Measurements from ENCODE around the gene QPCTL. TPM values are rescaled to one million over a fixed set of nuclear protein-coding genes. Genes with fewer than 3 reads are reported as not detected.
"Not testable (repeated sequence)": the region's sequence is repeated elsewhere in the genome, so short reads cannot be mapped to it uniquely, and the experiment has no call there.

The QPCTL gene
- polyA plus RNA-seq, 4 donors: 6.2 to 12.7 (median 8.4) TPM

DNA sequence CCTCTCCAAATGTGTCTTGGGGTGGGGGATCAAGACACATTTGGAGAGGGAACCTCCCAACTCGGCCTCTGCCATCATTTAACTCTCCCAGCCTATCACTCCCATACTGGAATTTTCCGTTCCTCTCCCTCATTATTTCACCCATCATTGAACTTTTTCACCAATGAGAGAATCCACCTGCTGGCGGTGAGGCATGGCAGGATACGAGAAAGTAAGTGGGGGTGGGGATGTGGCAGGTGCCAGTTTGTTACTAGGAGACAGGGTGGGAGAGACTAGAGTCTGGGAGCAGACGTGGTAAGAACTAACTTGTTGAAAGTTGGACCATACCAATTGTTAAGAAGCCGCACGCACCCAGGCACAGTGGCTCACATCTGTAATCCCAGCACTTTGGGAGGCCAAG is 17.5 kb upstream of the QPCTL start:
- no peak for DNase-seq (ENCODE audit: low read depth in 4 of 4, low spot score in 3 of 4)

DNA sequence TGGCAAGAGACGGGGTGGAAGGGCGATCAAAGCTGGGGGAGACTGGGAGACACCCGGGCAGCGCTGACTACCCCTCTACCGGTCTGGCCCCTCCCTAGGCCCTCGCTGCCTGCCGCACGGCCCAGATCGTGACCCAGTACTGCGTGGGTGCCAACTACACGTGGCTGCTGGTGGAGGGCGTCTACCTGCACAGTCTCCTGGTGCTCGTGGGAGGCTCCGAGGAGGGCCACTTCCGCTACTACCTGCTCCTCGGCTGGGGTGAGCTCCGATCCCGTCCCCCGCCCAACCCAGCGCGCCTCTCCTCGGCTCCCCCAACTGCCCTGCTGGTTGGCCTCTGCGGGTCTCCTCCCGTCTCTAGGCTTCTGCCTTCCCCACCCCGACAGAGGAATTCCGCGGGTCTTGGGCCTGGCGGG is 15.6 kb upstream of the QPCTL start:
- DNase-seq (ENCODE audit: low read depth in 4 of 4, low spot score in 3 of 4): no peak

- no peak for DNase-seq (ENCODE audit: low read depth in 4 of 4, low spot score in 3 of 4)
These were observed 14.9 kb upstream of the QPCTL start for GRCh38 chr19:45677351-45678230.

- no peak for DNase-seq (ENCODE audit: low read depth in 4 of 4, low spot score in 3 of 4)
These were observed 11.0 kb upstream of the QPCTL start for GRCh38 chr19:45681391-45682015.

DNA sequence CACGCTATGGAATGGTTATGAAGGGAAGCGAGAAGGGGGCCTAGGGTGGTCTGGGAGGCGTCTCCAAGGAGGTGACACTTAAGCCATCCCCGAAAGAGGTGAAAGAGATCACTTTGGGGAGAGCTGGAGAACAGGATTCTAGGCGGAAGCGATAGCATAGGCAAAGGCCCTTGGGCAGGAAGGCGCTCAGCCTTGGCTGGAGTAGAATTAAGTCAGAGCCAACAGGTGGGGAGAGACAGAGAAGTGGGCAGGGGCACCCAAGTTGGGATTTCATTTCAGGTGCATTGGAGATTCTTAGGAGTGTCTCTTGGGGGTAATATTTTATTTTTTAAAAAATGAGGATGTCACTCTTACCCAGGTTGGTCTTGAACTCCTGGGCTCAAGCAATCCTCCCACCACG is 10.3 kb upstream of the QPCTL start:
- no peak for DNase-seq (ENCODE audit: low read depth in 4 of 4, low spot score in 3 of 4)

DNA sequence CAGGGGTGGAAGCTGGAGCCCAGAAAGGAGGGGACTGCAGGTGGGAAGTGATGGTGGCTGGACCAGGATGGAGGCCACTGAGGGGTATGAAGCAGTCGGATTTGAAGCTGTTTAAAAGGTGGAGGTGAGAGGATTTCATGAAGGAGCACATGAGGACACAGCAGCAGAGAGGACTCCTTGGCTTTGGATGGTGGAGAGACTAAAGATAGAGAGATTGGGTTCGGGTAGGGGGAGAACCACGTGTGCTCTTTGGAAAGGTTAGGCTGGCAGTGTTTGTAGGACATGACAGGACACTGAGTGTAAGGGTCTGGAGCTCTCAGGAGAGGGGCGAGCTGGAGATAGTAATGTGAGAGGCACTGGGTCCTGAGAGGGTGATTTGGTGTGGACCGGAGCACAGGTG is 9.6 kb upstream of the QPCTL start:
- no peak for DNase-seq (ENCODE audit: low read depth in 4 of 4, low spot score in 3 of 4)

DNA sequence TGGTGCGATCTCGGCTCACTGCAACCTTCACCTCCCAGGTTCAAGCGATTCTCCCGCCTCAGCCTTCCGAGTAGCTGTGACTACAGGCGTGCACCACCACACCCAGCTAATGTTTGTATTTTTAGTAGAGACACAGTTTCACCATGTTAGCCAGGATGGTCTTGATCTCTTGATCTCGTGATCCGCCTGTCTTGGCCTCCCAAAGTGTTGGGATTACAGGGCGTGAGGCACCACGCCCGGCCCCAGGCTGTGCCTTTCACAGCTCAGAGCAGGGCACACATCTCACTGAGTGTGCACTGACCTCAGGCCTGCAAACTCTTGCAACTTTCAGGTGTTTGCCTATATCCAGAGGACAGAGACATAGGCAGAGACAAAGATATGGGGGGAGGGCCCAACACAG is 7.4 kb upstream of the QPCTL start:
- DNase-seq (ENCODE audit: low read depth in 4 of 4, low spot score in 3 of 4): not testable (repeated sequence)

DNA sequence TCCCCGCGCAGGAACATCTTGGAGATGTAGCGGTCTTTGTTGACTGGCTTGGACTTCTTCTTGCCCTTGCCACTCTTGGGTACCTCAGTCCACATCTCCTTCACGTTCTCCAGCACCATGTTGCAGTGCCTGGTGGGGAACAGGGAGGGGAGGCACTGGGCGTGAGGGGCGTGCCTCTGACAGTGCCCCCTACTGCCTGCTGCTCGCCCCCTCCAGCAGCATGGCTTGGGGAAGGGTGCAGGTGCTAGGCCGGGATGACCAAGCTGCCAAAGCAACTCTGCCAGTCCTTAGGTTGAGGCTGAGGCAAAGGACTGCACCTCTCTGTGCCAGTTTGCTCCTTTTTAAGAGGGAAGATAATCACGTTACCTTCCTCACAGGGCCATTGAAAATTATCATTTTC is 4.9 kb upstream of the QPCTL start:
- DNase-seq (ENCODE audit: low read depth in 4 of 4, low spot score in 3 of 4): no peak

- peak in 3 of 4 donors; percentile 90 to 93 (median 91) for DNase-seq (ENCODE audit: low read depth in 4 of 4, low spot score in 3 of 4)
These were observed 815 bp upstream of the QPCTL start, which contains the start of gene SNRPD2 for GRCh38 chr19:45691516-45692186. SNRPD2 (minus strand) TSS chr19:45691953; CDS start chr19:45691888, 65 bp downstream.

DNA sequence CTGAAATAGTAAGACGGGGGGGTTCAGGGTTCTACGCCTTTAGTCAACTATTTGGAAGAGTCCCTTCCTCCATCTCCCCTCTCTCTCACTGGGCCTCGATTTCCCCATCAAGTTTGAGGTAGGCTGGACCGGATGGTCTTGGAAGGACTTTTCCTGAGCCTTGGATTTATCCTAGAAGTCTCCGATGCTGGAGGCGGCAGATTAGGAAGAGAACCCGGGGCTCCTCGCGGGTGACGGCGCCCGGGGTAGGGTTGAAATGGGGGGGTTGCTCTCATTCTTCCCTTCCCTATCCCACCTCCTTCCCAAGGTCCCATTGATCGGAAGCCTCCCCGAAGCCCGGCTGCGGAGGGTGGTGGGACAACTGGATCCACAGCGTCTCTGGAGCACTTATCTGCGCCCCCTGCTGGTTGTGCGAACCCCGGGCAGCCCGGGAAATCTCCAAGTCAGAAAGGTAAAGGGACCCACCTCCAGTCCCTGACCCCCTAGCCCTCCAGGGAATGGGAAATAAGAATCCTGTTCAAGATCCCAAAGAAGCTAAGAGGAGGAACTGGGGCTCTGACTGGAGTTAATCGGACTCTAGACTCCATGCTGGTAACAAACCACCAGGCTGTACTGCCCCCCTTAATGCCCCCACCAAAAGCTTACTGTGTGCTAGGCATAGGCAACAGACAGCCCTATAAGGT is 781 bp downstream of the QPCTL start:
- no peak for DNase-seq (ENCODE audit: low read depth in 4 of 4, low spot score in 3 of 4)

DNA sequence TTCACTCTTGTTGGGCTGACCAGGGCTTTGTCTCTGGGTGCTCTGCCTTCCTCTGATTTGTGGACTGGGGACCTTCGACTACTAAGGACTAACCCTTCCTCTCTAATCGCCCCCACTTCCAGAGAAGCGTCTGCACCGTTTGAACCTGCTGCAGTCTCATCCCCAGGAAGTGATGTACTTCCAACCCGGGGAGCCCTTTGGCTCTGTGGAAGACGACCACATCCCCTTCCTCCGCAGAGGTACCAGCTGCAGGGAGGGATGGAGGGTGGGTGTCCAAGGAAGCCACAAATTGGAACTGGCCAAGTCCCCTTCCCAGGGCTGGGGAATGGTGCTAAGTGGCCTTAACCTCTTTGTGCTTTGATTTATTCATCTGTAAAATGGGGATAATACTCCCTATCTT is 9.2 kb downstream of the QPCTL start:
- no peak for DNase-seq (ENCODE audit: low read depth in 4 of 4, low spot score in 3 of 4)

DNA sequence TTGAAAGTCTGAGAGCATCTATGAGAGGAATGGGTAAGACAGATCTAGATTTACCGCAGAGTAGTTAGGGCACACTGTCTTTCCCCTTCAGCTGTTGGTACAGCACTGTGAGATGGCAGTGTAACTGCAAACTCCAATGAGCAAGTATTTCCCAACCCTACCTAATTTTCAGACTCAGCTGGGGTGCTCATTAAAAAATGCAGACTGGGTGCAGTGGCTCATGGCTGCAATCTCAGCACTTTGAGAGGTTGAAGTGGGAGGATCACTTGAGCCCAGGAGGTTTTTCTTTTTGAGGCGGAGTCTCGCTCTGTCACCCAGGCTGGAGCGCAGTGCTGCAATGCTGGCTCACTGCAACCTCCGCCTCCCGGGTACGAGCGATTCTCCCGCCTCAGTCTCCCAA is 12.6 kb downstream of the QPCTL start:
- no peak for DNase-seq (ENCODE audit: low read depth in 4 of 4, low spot score in 3 of 4)

DNA sequence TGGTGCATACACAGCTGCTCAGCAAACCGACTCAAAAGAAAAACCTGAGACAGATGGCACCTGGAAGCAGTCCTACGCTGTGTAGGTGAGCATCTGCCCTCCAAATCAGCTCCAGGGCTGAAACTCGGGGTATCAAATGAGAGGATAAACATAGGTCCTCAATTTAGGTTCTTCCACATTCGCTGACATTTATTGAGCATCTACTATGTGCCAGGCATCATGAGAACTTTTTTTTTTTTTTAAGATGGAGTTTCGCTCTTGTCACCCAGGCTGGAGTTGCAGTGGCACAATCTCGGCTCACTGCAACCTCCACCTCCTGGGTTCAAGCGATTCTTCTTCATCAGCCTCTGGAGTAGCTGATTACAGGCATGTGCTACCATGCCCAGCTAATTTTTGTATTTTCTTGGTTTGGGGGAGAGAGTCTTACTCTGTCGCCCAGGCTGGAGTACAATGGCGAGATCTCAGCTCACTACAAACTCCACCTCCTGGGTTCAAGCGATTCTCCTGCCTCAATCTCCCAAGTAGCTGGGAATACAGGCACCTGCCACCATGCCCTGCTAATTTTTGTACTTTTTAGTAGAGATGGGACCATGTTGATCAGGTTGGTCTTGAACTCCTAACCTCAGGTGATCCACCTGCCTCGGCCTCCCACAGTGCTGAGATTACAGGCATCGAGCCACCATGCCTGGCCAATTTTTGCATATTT is 13.4 kb downstream of the QPCTL start:
- no peak for DNase-seq (ENCODE audit: low read depth in 4 of 4, low spot score in 3 of 4)

- no peak for DNase-seq (ENCODE audit: low read depth in 4 of 4, low spot score in 3 of 4)
These were observed 18.1 kb downstream of the QPCTL start for GRCh38 chr19:45710356-45711130.

DNA sequence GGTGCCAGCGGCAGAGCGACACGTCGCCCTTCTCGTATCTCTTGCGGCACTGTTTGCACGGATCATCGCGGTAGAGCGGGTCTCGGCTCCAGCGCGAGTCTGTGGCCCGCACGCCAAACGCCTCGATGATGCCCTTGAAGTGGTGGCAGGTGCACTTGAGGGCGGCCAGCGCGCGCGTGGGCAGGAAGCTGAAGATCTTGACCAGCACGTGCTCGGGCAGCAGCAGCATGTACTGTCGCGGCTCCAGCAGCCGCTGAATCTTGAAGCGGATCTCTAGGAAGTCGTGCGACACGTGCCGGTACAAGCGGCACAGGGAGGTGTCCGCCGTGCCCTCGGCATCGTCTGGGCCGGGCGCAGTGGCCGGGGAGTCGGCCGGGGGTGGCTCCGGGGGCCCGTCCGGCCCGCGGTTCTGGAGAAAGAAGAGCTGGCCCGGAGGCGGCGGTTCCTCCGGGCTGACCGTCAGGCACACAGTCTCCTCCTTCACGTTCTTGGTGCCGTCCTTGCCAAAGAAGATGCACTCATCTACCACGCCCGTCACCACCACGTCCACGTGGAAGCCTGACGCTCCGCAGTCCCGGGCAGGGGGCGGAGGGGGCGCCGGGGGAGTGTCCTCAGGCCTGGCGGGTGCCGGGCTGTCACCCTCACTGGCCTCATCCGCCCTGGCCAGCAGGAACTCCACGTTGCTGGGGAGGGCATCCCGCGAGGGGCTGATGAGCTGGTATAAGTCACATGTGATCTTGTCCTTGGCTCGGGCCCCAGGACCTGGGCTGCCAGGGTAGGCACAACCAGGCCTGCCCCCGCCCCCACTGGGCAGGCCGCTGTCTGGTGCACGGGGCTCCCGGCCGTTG is 19.6 kb downstream of the QPCTL start:
- DNase-seq (ENCODE audit: low read depth in 4 of 4, low spot score in 3 of 4): no peak

GRCh38 chr19:45712699-45713067 is 20.2 kb downstream of the QPCTL start:
- no peak for DNase-seq (ENCODE audit: low read depth in 4 of 4, low spot score in 3 of 4)

GRCh38 chr19:45713141-45713540 is 20.7 kb downstream of the QPCTL start:
- no peak for DNase-seq (ENCODE audit: low read depth in 4 of 4, low spot score in 3 of 4)

GRCh38 chr19:45715139-45715538 is 22.7 kb downstream of the QPCTL start:
- no peak for DNase-seq (ENCODE audit: low read depth in 4 of 4, low spot score in 3 of 4)
